ENCODE results near the gene BTNL3. TPM values are rescaled to one million over a fixed set of nuclear protein-coding genes. Genes with fewer than 3 reads are reported as not detected.

BTNL3 gene
- total RNA-seq, 1 donor from 2014 or later = not detected

- Mint-ChIP-seq H3K36me3 (ENCODE audit: low read depth) (no peaks in the 10 kb centered on the region), H3K4me1 (ENCODE audit: low read depth) (peaks cover 17% of the 10 kb centered on the region), H3K4me3 (ENCODE audit: unreplicated experiment) (no peak overlapping the region), H3K27me3 (ENCODE audit: low read depth) (peaks cover 77% of the 10 kb centered on the region), H3K9me3 (ENCODE audit: low read depth) (no peaks in the 10 kb centered on the region), H3K27ac (ENCODE audit: unreplicated experiment) (no peak overlapping the region)
- DNase-seq (ENCODE audit: low spot score) = no peak
- TF ChIP-seq CTCF (IDR thresholded peaks at IDR 0.05) = no peak
Measured at GRCh38 chr5:181054871-181055459, 66.3 kb downstream of the BTNL3 start.

Small RNA genes lying within 50 kb of the gene (microRNA-seq; reads per million reads assigned to microRNA genes)
- not detected for gene MIR8089 (ENCODE audit: borderline number of aligned reads)

Other genes with a start within 250 kb of the BTNL3 start
- not detected in 3 replicates for gene OR2Y1, start 248.8 kb upstream of the BTNL3 start, total RNA-seq
- 119 to 136 TPM (median 123 TPM) in 3 replicates for gene MGAT1, start 186.0 kb upstream of the BTNL3 start, total RNA-seq
- 13.3 to 19.2 TPM (median 13.9 TPM) in 3 replicates for gene ZFP62, start 127.6 kb upstream of the BTNL3 start, total RNA-seq
- not detected in 3 replicates for gene BTNL8, start 89.7 kb upstream of the BTNL3 start, total RNA-seq
- gene BTNL9, start 51.4 kb downstream of the BTNL3 start, total RNA-seq = not detected in 3 replicates
- gene OR2V1, start 142.3 kb downstream of the BTNL3 start, total RNA-seq = not detected in 3 replicates
- gene OR2V2, start 158.7 kb downstream of the BTNL3 start, total RNA-seq = not detected in 3 replicates
- gene TRIM7, start 216.3 kb downstream of the BTNL3 start, total RNA-seq = 4.2 to 8.1 TPM (median 5.7 TPM) in 3 replicates
- gene TRIM41, start 234.4 kb downstream of the BTNL3 start, total RNA-seq = 17.9 to 24.3 TPM (median 19.3 TPM) in 3 replicates

Measured in chondrocyte (in vitro differentiated cells).